ENCODE measurements around the gene ACBD3. TPM values are rescaled to one million over a fixed set of nuclear protein-coding genes. Genes with fewer than 3 reads are reported as not detected.

Gene ACBD3
- total and polyA plus RNA-seq, 2 of the 8 experiments (the other 6 are each of a cell fraction or from before 2014, with no cell fraction given), result 8.4 to 29.4 TPM

GRCh38 chr1:226107471-226108460, 78.8 kb downstream of the ACBD3 start:
- no peak for DNase-seq (ENCODE audit: low read depth in 1 of 2, low spot score in 2 of 2)
- ChIA-PET CTCF (ENCODE audit: partially characterized antibody) (interaction anchor here (0.7 to 5.7 kb wide), 5 partner anchors 9 to 178 kb away, joined by 3 to 35 read pairs (median 8); no protein-coding TSS in a partner anchor), POLR2A (ENCODE audit: partially characterized antibody) (interaction anchor here (0.9 to 5.7 kb wide), 6 partner anchors 13 to 45 kb away, joined by 3 to 48 read pairs (median 6); partner anchors contain the start of gene H3-3A)
- Histone ChIP-seq H3K79me2 (ENCODE audit: control insufficient read depth in 1 of 2, insufficient read depth in 2 of 2, low read length in 2 of 2) (no peaks in the 10 kb centered on the region), H2BK15ac (ENCODE audit: low read length) (peak overlapping the region; percentile 81; the same call in 1 of the 2 replicates), H3K4me2 (ENCODE audit: insufficient read depth in 1 of 2, low read depth in 2 of 2, low read length in 2 of 2) (no peak overlapping the region; a peak in 2 of 4 replicates), H4K8ac (ENCODE audit: extremely low read depth, insufficient read depth, low read length) (no peak overlapping the region), H3K14ac (ENCODE audit: insufficient read length) (no peak overlapping the region), H3K4me3 (ENCODE audit: extremely low read depth in 1 of 4, insufficient read depth in 2 of 4, low read depth in 3 of 4, low read length in 4 of 4) (no peak overlapping the region), H3K23me2 (ENCODE audit: low read depth, low read length) (peaks cover 14% of the 10 kb centered on the region; the same call in 1 of the 2 replicates), H2AFZ (ENCODE audit: low read length) (0 out of 2 replicates have a peak overlapping the region, but pooled peaks have one; percentile 65), H2BK5ac (ENCODE audit: low read depth, low read length) (no peak overlapping the region; the same call in 1 of the 2 replicates), H3K36me3 (ENCODE audit: control insufficient read depth in 2 of 4, insufficient read depth in 4 of 4, low read length in 3 of 4) (no peaks in the 10 kb centered on the region), H3K56ac (replicated peaks; ENCODE audit: insufficient read length, low read depth, low read length) (no peak overlapping the region), H2BK120ac (replicated peaks; ENCODE audit: low read depth, low read length) (no peak overlapping the region), H3K27ac (ENCODE audit: low read depth, low read length) (no peak overlapping the region), H4K20me1 (replicated peaks in 1 of 2; ENCODE audit: control insufficient read depth in 1 of 2, insufficient read depth in 2 of 2, low read length in 2 of 2) (no peaks in the 10 kb centered on the region), H3K27me3 (replicated peaks in 1 of 4; ENCODE audit: control insufficient read depth in 3 of 4, extremely low read depth in 1 of 4, insufficient read depth in 3 of 4, low read length in 3 of 4) (peaks cover 0 to 6% (median 3%) of the 10 kb centered on the region in 4 experiments; a peak in 5 of 7 replicates), H2BK12ac (ENCODE audit: low read depth, low read length) (no peak overlapping the region; the same call in 1 of the 2 replicates), H3K9ac (replicated peaks in 1 of 4; ENCODE audit: extremely low read depth in 1 of 4, low read depth in 3 of 4, low read length in 3 of 4) (no peak overlapping the region), H4K91ac (replicated peaks; ENCODE audit: insufficient read length, low read length) (no peak overlapping the region), H4K5ac (ENCODE audit: insufficient read length, low read depth, low read length) (no peak overlapping the region), H3K18ac (ENCODE audit: extremely low read depth, low read length) (peak overlapping the region; percentile 48), H3K79me1 (ENCODE audit: low read depth, low read length) (no peaks in the 10 kb centered on the region; the same call in 1 of the 2 replicates), H2AK5ac (ENCODE audit: low read depth, low read length) (no peak overlapping the region), H3K23ac (ENCODE audit: insufficient read length) (no peak overlapping the region), H2BK20ac (ENCODE audit: low read length) (peak overlapping the region; percentile 72; the same call in 1 of the 2 replicates), H3K4ac (replicated peaks; ENCODE audit: insufficient read length, low read depth, low read length) (peak overlapping the region; percentile 32), H3K9me3 (ENCODE audit: insufficient read depth in 2 of 2, low read depth in 1 of 2, low read length in 1 of 2) (no peaks in the 10 kb centered on the region), H3K4me1 (replicated peaks in 1 of 4; ENCODE audit: control insufficient read depth in 3 of 4, insufficient read depth in 4 of 4, low read length in 3 of 4) (peaks cover 15 to 38% (median 32%) of the 10 kb centered on the region in 4 experiments)
- peak; percentile 21 to 30; a peak in 1 of 4 replicates for TF ChIP-seq RAD21 (IDR thresholded peaks at IDR 0.05 in 1 of 2, conservative IDR thresholded peaks at IDR 0.05 in 1 of 2; ENCODE audit: low read depth in 2 of 2, low read length in 2 of 2)
- TF ChIP-seq RBBP5 (IDR thresholded peaks at IDR 0.05; ENCODE audit: borderline replicate concordance, low read depth, low read length), result no peak
- no peak for TF ChIP-seq FOSL1 (IDR thresholded peaks at IDR 0.05; ENCODE audit: insufficient read depth, low read depth, low read length)
- TF ChIP-seq RXRA (IDR thresholded peaks at IDR 0.05; ENCODE audit: insufficient read depth, low read depth, low read length), result no peak
- TF ChIP-seq GTF2F1 (IDR thresholded peaks at IDR 0.05; ENCODE audit: borderline replicate concordance, low read depth, low read length), result no peak
- no peak for TF ChIP-seq POLR2A (IDR thresholded peaks at IDR 0.05; ENCODE audit: control extremely low read depth in 1 of 2, low read depth in 2 of 2, low read length in 2 of 2)
- TF ChIP-seq ASH2L (IDR thresholded peaks at IDR 0.05; ENCODE audit: low read length), result no peak
- 69% methylated on average over 3 of the region's 3 CpGs; no CpG with 5 or more reads in 1 of the 2 experiments for WGBS, 2 experiments (ENCODE audit: extremely low coverage in 1 of 2, insufficient coverage in 1 of 2, insufficient read length in 1 of 2, insufficient replicate concordance in 2 of 2, low coverage in 1 of 2, low lambda C conversion rate in 2 of 2, missing lambda C conversion rate in 1 of 2)
- no peak for FAIRE-seq
